GM12892 (cell line): Measurements from ENCODE around the gene NEBL.

ENCODE experiments used
- POLR2A ChIP-seq: IDR thresholded peaks from 2 replicates; pipeline ENCODE4 v1.6.1; 2011; ENCODE audit warnings: low read depth, low read length, control low read depth
- POLR2AphosphoS5 ChIP-seq: IDR thresholded peaks from 2 replicates; pipeline ENCODE4 v1.6.1; 2011; ENCODE audit warnings: low read depth, low read length, control low read depth

- TF ChIP-seq POLR2A (no peak), POLR2AphosphoS5 (no peak)
Measured at GRCh38 chr10:20871970-20872369, 25.1 kb downstream of the NEBL start.
